Calu3 (cell line): Measurements from ENCODE around the gene NKAPD1. TPM values are rescaled to one million over a fixed set of nuclear protein-coding genes. Genes with fewer than 3 reads are reported as not detected.

Experiments used
- BruUV-seq: library from RNA; stranded (reverse); fragments of 400-500 nt; replicated peaks from 2 replicates; lab custom pipeline; 2021; lab: Mats Ljungman, UMichigan
- CTCF ChIA-PET: fragments of 300-600 bp; sonication (Branson Sonifier 250); formaldehyde crosslinking; loops from one replicate; lab custom pipeline; 2022; ENCODE audit warnings: antibody characterized with exemption; lab: Charles Lee
- DNase-seq: peaks from one replicate; pipeline ENCODE4 v3.0.0; 2022
- H3K27ac Mint-ChIP-seq: one replicate; pipeline ENCODE4 v1.8.0; 2022; ENCODE audit warnings: mixed read lengths; ENCODE audit not compliant: unreplicated experiment
- H3K27me3 Mint-ChIP-seq: one replicate; pipeline ENCODE4 v1.8.0; 2022; ENCODE audit warnings: mixed read lengths; ENCODE audit not compliant: unreplicated experiment
- H3K36me3 Mint-ChIP-seq: one replicate; pipeline ENCODE4 v1.8.0; 2022; ENCODE audit warnings: mild to moderate bottlenecking, moderate library complexity, mixed read lengths; ENCODE audit not compliant: insufficient read depth, unreplicated experiment
- H3K4me1 Mint-ChIP-seq: one replicate; pipeline ENCODE4 v1.8.0; 2022; ENCODE audit warnings: mild to moderate bottlenecking, low read depth, mixed read lengths; ENCODE audit not compliant: unreplicated experiment
- H3K4me3 Mint-ChIP-seq: one replicate; pipeline ENCODE4 v1.8.0; 2022; ENCODE audit warnings: mild to moderate bottlenecking, low read depth, moderate library complexity, mixed read lengths; ENCODE audit not compliant: unreplicated experiment
- H3K9me3 Mint-ChIP-seq: one replicate; pipeline ENCODE4 v1.8.0; 2022; ENCODE audit warnings: low read depth, mixed read lengths; ENCODE audit not compliant: unreplicated experiment
- CTCF ChIP-seq: fragments of 200-600 bp; IDR thresholded peaks from one replicate; pipeline ENCODE4 v1.8.0; 2022; ENCODE audit warnings: antibody characterized with exemption; ENCODE audit not compliant: unreplicated experiment
- intact Hi-C: fragments of 100-400 bp; cut with micrococcal nuclease; formaldehyde crosslinking; loops from one replicate; pipeline ENCODE4 v1.10.0; 2022; ENCODE audit not compliant: unreplicated experiment
- total RNA-seq: library from RNA; stranded (reverse); gene quantifications from 2 replicates; pipeline ENCODE4 v1.2.3, GENCODE V29; 2022

The NKAPD1 gene
- total RNA-seq, 1 experiment from 2014 or later: 14.7 TPM

- TF ChIP-seq CTCF: no peak
- Mint-ChIP-seq H3K27me3 (no peaks in the 10 kb centered on the region), H3K4me1 (no peaks in the 10 kb centered on the region), H3K36me3 (peaks cover 7% of the 10 kb centered on the region), H3K27ac (no peak overlapping the region), H3K9me3 (no peaks in the 10 kb centered on the region), H3K4me3 (no peak overlapping the region)
- no peak for DNase-seq
- intact Hi-C loops: no loop called here
- TSS peak; percentile 23 for BruUV-seq
- CTCF ChIA-PET: no interaction called here
Measured at GRCh38 chr11:112062923-112063322, 11.2 kb upstream of the NKAPD1 start.

GRCh38 chr11:112082729-112083128 is 8.6 kb downstream of the NKAPD1 start:
- Mint-ChIP-seq H3K36me3 (peaks cover 43% of the 10 kb centered on the region), H3K4me1 (peaks cover 9% of the 10 kb centered on the region), H3K27me3 (no peaks in the 10 kb centered on the region), H3K9me3 (no peaks in the 10 kb centered on the region), H3K4me3 (no peak overlapping the region), H3K27ac (no peak overlapping the region)
- TF ChIP-seq CTCF: no peak
- CTCF ChIA-PET: no interaction called here
- BruUV-seq: no TSS peak
- no peak for DNase-seq
- intact Hi-C loops: no loop called here

- Mint-ChIP-seq H3K4me1 (peaks cover 24% of the 10 kb centered on the region), H3K9me3 (no peaks in the 10 kb centered on the region), H3K4me3 (peak overlapping the region; percentile 97), H3K27me3 (no peaks in the 10 kb centered on the region), H3K36me3 (peaks cover 52% of the 10 kb centered on the region), H3K27ac (peak overlapping the region; percentile 99)
- intact Hi-C loops: no loop called here
- BruUV-seq: TSS peak; percentile 76
- CTCF ChIA-PET: no interaction called here
- no peak for TF ChIP-seq CTCF
- peak; percentile 0 for DNase-seq
Measured at GRCh38 chr11:112085822-112086421, 11.8 kb downstream of the NKAPD1 start.

GRCh38 chr11:112086422-112087191 is 12.5 kb downstream of the NKAPD1 start, which contains the start of the genes SDHD and TIMM8B:
SDHD (plus strand) TSS chr11:112086873; CDS start chr11:112086908, 35 bp downstream.
TIMM8B (minus strand) TSS chr11:112086756; CDS start chr11:112086723, 33 bp downstream.
- H3K36me3 Mint-ChIP-seq: peaks cover 57% of the 10 kb centered on the region
- CTCF ChIA-PET: no interaction called here

More at GRCh38 chr11:112086422-112087191, 12.5 kb downstream of the NKAPD1 start, which contains the start of the genes SDHD and TIMM8B:
- Mint-ChIP-seq H3K27ac (peak within 1 kb of the TSS; percentile 99), H3K27me3 (no peaks in the 10 kb centered on the region), H3K4me3 (peak within 1 kb of the TSS; percentile 97), H3K9me3 (no peaks in the 10 kb centered on the region), H3K4me1 (peaks cover 24% of the 10 kb centered on the region)
- TF ChIP-seq CTCF: no peak
- intact Hi-C loops: no loop called here
- DNase-seq: peak; percentile 91
- no TSS peak for BruUV-seq
